Trophoblast cell (in vitro differentiated cells and primary cell): ENCODE measurements around the gene CCL21.

Experiments used
- DNase-seq, 2 donors: peaks; one replicate each; pipeline ENCODE4 v3.0.0-alpha.2; 2016
- H2AFZ ChIP-seq: 2 replicates; pipeline ENCODE4 v1.6.1; 2013; ENCODE audit warnings: low read length, moderate library complexity, mild to moderate bottlenecking; ENCODE audit not compliant: insufficient read depth, poor library complexity
- H2AK5ac ChIP-seq: 2 replicates; pipeline ENCODE4 v1.6.1; 2013; ENCODE audit warnings: mild to moderate bottlenecking, low read length
- H2BK120ac ChIP-seq: 2 replicates; pipeline ENCODE4 v1.6.1; 2013; ENCODE audit warnings: low read length, mild to moderate bottlenecking, moderate library complexity; ENCODE audit not compliant: insufficient read depth, poor library complexity
- H2BK12ac ChIP-seq: 2 replicates; pipeline ENCODE4 v1.6.1; 2013; ENCODE audit warnings: mild to moderate bottlenecking, low read length, moderate library complexity
- H2BK5ac ChIP-seq: 2 replicates; pipeline ENCODE4 v1.6.1; 2013; ENCODE audit warnings: low read length, low read depth, moderate library complexity, mild to moderate bottlenecking; ENCODE audit not compliant: poor library complexity
- H3K14ac ChIP-seq: 2 replicates; pipeline ENCODE4 v1.6.1; 2013; ENCODE audit warnings: mild to moderate bottlenecking, low read length
- H3K18ac ChIP-seq: 2 replicates; pipeline ENCODE4 v1.6.1; 2013; ENCODE audit warnings: mild to moderate bottlenecking, low read length
- H3K23ac ChIP-seq: 2 replicates; pipeline ENCODE4 v1.6.1; 2013; ENCODE audit warnings: low read length
- H3K27ac ChIP-seq: 2 replicates; pipeline ENCODE4 v1.5.1; 2013; ENCODE audit warnings: low read depth, mild to moderate bottlenecking, inconsistent platforms, low read length, moderate library complexity
- H3K27me3 ChIP-seq: 2 replicates; pipeline ENCODE4 v1.6.1; 2013; ENCODE audit warnings: inconsistent platforms, mild to moderate bottlenecking, low read length, moderate library complexity; ENCODE audit not compliant: insufficient read depth
- H3K36me3 ChIP-seq, 2 experiments: 1 replicate in 1 of 2; 2 replicates in 1 of 2; pipeline ENCODE4 v1.6.1; 2013; ENCODE audit warnings: low read length in 2 of 2, mild to moderate bottlenecking in 2 of 2, moderate library complexity in 1 of 2; ENCODE audit not compliant: insufficient read depth in 2 of 2, control insufficient read depth in 1 of 2
- H3K4ac ChIP-seq: 2 replicates; pipeline ENCODE4 v1.6.1; 2013; ENCODE audit warnings: low read depth, mild to moderate bottlenecking, low read length, moderate library complexity
- H3K4me1 ChIP-seq, 2 experiments: 1 replicate in 1 of 2; 2 replicates in 1 of 2; pipeline ENCODE4 v1.6.1; 2013; ENCODE audit warnings: low read length in 2 of 2, mild to moderate bottlenecking in 2 of 2, moderate library complexity in 1 of 2; ENCODE audit not compliant: insufficient read depth in 2 of 2, control insufficient read depth in 1 of 2
- H3K4me2 ChIP-seq: 2 replicates; pipeline ENCODE4 v1.6.1; 2013; ENCODE audit warnings: inconsistent platforms, mild to moderate bottlenecking, low read length, moderate library complexity
- H3K4me3 ChIP-seq: 2 replicates; pipeline ENCODE4 v1.5.1; 2013; ENCODE audit warnings: mild to moderate bottlenecking, low read depth, low read length, inconsistent platforms
- H3K79me1 ChIP-seq: one replicate; pipeline ENCODE4 v1.6.1; 2013; ENCODE audit warnings: low read length
- H3K79me2 ChIP-seq: 2 replicates; pipeline ENCODE4 v1.6.1; 2013; ENCODE audit warnings: low read length, mild to moderate bottlenecking; ENCODE audit not compliant: control insufficient read depth, insufficient read depth, poor library complexity
- H3K9ac ChIP-seq: 2 replicates; pipeline ENCODE4 v1.6.1; 2013; ENCODE audit warnings: mild to moderate bottlenecking, low read length
- H3K9me3 ChIP-seq: 2 replicates; pipeline ENCODE4 v1.6.1; 2013; ENCODE audit warnings: low read depth, mild to moderate bottlenecking, control low read depth, inconsistent platforms, low read length; ENCODE audit not compliant: insufficient read depth
- H4K12ac ChIP-seq: 2 replicates; pipeline ENCODE4 v1.6.1; 2013; ENCODE audit warnings: low read depth, mild to moderate bottlenecking, low read length, moderate library complexity
- H4K8ac ChIP-seq: 2 replicates; pipeline ENCODE4 v1.6.1; 2013; ENCODE audit warnings: low read depth, mild to moderate bottlenecking, low read length, moderate library complexity
- H4K91ac ChIP-seq: one replicate; pipeline ENCODE4 v1.6.1; 2013; ENCODE audit warnings: low read depth, mild to moderate bottlenecking, low read length, moderate library complexity
- WGBS: extraction: QIAGEN DNeasy Blood & Tissue Kit; methylation state at CpG from one replicate; pipeline ENCODE4 v1.1.7; 2013; ENCODE audit warnings: missing lambda C conversion rate; ENCODE audit not compliant: insufficient read length, insufficient coverage; ENCODE audit errors: extremely low coverage; 5-methylcytosine and 5-hydroxymethylcytosine counted together

CCL21 gene

DNA sequence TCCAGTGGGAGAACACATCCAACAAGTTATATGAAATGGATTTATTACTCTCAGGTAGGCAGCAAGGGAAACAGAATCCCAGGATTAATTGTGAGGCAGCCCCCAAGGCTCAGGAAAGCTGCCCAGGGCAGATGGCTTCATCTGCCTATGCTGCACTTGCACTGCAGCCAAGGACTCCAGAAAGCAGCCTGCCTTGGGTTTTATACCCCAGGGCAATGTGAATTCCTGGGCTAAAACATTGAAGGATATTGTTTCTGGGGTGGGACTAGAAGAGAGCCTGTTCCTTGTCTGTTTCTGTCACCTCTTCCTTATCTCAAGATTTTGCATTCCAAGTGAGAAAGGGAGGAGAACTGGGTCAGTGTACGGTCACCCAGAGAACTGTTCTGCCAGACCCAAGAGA lies 38.6 kb downstream of the CCL21 start:
- H3K4me1 ChIP-seq = peaks cover 9 to 12% of the 10 kb centered on the region in 2 experiments
- peaks cover 4% of the 10 kb centered on the region for H3K9me3 ChIP-seq
- no peak overlapping the region for H4K12ac ChIP-seq
- no CpG with 5 or more reads among the region's 1 CpG for WGBS
- no peak overlapping the region for H3K18ac ChIP-seq
- H2BK5ac ChIP-seq = no peak overlapping the region
- no peak overlapping the region for H3K14ac ChIP-seq
- no peak overlapping the region for H3K23ac ChIP-seq
- no peaks in the 10 kb centered on the region for H3K79me1 ChIP-seq
- H4K91ac ChIP-seq = no peak overlapping the region
- no peak overlapping the region for H4K8ac ChIP-seq
- no peak overlapping the region for H3K4ac ChIP-seq
- no peak for DNase-seq
- H3K27ac ChIP-seq = no peak overlapping the region
- no peak overlapping the region for H2AFZ ChIP-seq
- no peaks in the 10 kb centered on the region for H3K27me3 ChIP-seq
- H3K4me2 ChIP-seq = peak overlapping the region; percentile 13
- no peaks in the 10 kb centered on the region for H3K79me2 ChIP-seq
- no peak overlapping the region for H2BK12ac ChIP-seq
- H3K9ac ChIP-seq = no peak overlapping the region
- no peak overlapping the region for H2BK120ac ChIP-seq
- H3K36me3 ChIP-seq = peaks cover 3 to 7% of the 10 kb centered on the region in 2 experiments
- H3K4me3 ChIP-seq = no peak overlapping the region
- no peak overlapping the region for H2AK5ac ChIP-seq

DNA sequence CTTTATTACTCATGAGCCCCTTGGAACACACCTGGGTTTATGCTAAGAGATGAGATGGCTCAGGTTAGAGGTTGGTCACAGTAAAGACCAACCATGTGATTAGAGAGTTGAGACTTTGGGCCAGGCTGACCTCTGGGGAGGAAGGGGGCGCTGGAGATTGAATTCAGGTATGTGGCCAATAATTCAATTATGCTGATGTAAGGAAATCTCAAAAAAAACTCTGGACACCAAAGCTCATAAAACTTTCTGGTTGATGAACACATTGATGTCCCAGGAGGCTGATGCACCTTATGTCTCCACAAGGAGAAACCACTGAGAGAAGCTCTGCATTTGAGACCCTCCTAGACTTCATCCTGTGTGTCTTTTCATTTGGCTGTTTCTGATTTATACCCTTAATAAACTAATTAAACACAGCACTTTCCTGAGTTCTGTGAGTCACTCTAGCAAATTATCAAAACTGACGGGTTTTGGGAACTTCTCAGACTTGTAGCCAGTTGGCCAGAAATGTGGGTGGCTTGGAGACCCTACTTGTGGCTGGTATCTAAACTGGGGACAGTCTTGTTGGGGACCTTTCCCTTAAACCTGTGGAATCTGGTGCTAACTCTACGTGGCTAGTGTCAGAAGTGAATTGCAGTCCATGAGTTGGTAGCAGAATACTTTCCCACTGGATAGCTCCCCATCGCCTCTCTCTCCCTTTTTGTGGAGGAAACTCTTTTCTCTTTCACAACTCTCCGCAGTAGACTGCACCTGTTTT lies 40.0 kb downstream of the CCL21 start:
- Histone ChIP-seq H3K9me3 (peaks cover 4% of the 10 kb centered on the region), H3K4me3 (no peak overlapping the region), H3K4me1 (peaks cover 9 to 16% of the 10 kb centered on the region in 2 experiments), H4K12ac (no peak overlapping the region), H3K23ac (no peak overlapping the region), H2AFZ (no peak overlapping the region), H3K27me3 (no peaks in the 10 kb centered on the region), H3K4ac (no peak overlapping the region), H4K91ac (no peak overlapping the region), H2AK5ac (no peak overlapping the region), H2BK120ac (no peak overlapping the region), H3K36me3 (peaks cover 3 to 7% of the 10 kb centered on the region in 2 experiments), H3K4me2 (no peak overlapping the region), H3K14ac (no peak overlapping the region), H2BK5ac (no peak overlapping the region), H3K27ac (no peak overlapping the region), H3K79me2 (peaks cover 3% of the 10 kb centered on the region), H3K9ac (no peak overlapping the region), H3K18ac (no peak overlapping the region), H2BK12ac (no peak overlapping the region), H3K79me1 (peaks cover 5% of the 10 kb centered on the region), H4K8ac (no peak overlapping the region)
- DNase-seq = no peak
- WGBS = no CpG with 5 or more reads among the region's 5 CpGs

DNA sequence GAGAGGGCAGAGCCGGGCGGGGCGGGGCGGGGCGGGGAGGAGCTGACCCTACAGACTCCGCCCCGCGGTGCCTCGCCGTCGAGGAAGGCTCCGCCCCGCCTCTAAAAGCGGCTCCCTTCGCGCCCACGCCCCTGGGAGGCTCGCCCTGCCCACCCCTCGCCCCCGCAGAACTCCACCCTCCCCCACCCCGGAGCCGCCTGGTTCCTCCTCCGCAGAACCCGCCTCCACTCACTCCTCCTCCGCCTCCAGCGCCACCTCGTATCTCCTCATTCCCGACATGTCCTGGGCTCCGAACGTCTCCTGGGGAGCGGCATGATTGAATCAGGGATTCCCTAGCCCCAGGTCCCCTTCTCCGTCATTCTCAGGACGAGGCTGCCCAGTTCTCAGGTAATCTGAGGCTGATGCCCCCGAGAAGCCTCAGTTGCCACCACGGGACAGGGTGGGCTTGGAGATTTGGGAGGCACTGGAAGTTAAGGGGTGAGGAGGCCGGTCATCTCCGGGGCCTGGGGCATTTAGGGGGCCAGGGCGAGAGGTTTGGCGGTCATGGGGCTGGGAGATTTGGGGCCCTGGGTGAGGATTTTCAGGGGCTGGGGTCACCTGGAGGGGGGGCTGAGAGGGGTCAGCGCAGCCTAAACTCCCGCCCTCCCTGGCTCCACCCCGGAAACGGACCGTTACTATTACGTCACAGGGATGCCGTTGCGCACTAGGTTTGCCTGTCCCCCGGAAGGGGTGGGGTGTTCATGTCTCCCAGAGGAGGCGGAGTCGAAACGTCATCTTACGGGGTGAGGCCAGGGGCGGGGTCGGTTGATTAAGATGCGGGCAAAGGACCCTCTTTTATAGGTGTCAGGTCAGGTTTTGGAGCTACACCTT lies 44.3 kb downstream of the CCL21 start:
- H3K4me1 ChIP-seq = peaks cover 8 to 13% of the 10 kb centered on the region in 2 experiments
- H3K9ac ChIP-seq = peak overlapping the region; percentile 83
- H3K14ac ChIP-seq = peak overlapping the region; percentile 95
- H2BK5ac ChIP-seq = peak overlapping the region; percentile 68
- H3K4me2 ChIP-seq = peak overlapping the region; percentile 95
- H4K8ac ChIP-seq = peak overlapping the region; percentile 98
- H3K27me3 ChIP-seq = no peaks in the 10 kb centered on the region
- peak overlapping the region; percentile 69 for H2AFZ ChIP-seq
- H3K36me3 ChIP-seq = peaks cover 3 to 7% of the 10 kb centered on the region in 2 experiments
- peak overlapping the region; percentile 89 for H2BK120ac ChIP-seq
- peaks cover 8% of the 10 kb centered on the region for H3K79me1 ChIP-seq
- no CpG with 5 or more reads among the region's 55 CpGs for WGBS
- peaks cover 4% of the 10 kb centered on the region for H3K9me3 ChIP-seq
- peak overlapping the region; percentile 83 for H3K27ac ChIP-seq
- peak overlapping the region; percentile 80 for H3K4me3 ChIP-seq
- H2AK5ac ChIP-seq = peak overlapping the region; percentile 73
- H3K79me2 ChIP-seq = peaks cover 5% of the 10 kb centered on the region
- H2BK12ac ChIP-seq = peak overlapping the region; percentile 37
- H4K12ac ChIP-seq = peak overlapping the region; percentile 93
- peak overlapping the region; percentile 99 for H4K91ac ChIP-seq
- peak overlapping the region; percentile 93 for H3K4ac ChIP-seq
- no peak overlapping the region for H3K23ac ChIP-seq
- DNase-seq = peak; percentile 96
- H3K18ac ChIP-seq = peak overlapping the region; percentile 99

GRCh38 chr9:34665067-34665380 lies 44.9 kb downstream of the CCL21 start:
- no peak overlapping the region for H2BK5ac ChIP-seq
- peak overlapping the region; percentile 56 for H3K4me3 ChIP-seq
- H3K23ac ChIP-seq = no peak overlapping the region
- H3K79me2 ChIP-seq = peaks cover 5% of the 10 kb centered on the region
- no peaks in the 10 kb centered on the region for H3K27me3 ChIP-seq
- H3K9ac ChIP-seq = no peak overlapping the region
- H4K8ac ChIP-seq = peak overlapping the region; percentile 18
- H2AK5ac ChIP-seq = peak overlapping the region; percentile 67
- no peak overlapping the region for H2BK120ac ChIP-seq
- no peak overlapping the region for H3K18ac ChIP-seq
- H2AFZ ChIP-seq = peak overlapping the region; percentile 38
- peaks cover 5 to 10% of the 10 kb centered on the region in 2 experiments for H3K4me1 ChIP-seq
- H2BK12ac ChIP-seq = no peak overlapping the region
- H3K36me3 ChIP-seq = peaks cover 3 to 10% of the 10 kb centered on the region in 2 experiments
- H4K91ac ChIP-seq = peak overlapping the region; percentile 30
- DNase-seq = no peak
- peaks cover 4% of the 10 kb centered on the region for H3K9me3 ChIP-seq
- H3K79me1 ChIP-seq = peaks cover 8% of the 10 kb centered on the region
- peak overlapping the region; percentile 94 for H3K4me2 ChIP-seq
- peak overlapping the region; percentile 71 for H3K14ac ChIP-seq
- H3K27ac ChIP-seq = no peak overlapping the region
- H4K12ac ChIP-seq = peak overlapping the region; percentile 32
- WGBS = no CpG with 5 or more reads among the region's 26 CpGs
- H3K4ac ChIP-seq = no peak overlapping the region
